PC-9 (cell line): ENCODE results near the gene RSF1. TPM values are rescaled to one million over a fixed set of nuclear protein-coding genes. Genes with fewer than 3 reads are reported as not detected.

Experiments
- BruUV-seq: library from RNA; stranded (reverse); fragments of 400-500 nt; replicated peaks from 2 replicates; lab custom pipeline; 2021; lab: Mats Ljungman, UMichigan
- CTCF ChIA-PET: fragments of 300-600 bp; sonication (Branson Sonifier 250); formaldehyde crosslinking; loops from one replicate; lab custom pipeline; 2022; ENCODE audit warnings: antibody characterized with exemption; lab: Charles Lee
- POLR2A ChIA-PET: fragments of 300-600 bp; sonication (Branson Sonifier 250); formaldehyde crosslinking; loops from one replicate; lab custom pipeline; 2022; ENCODE audit warnings: antibody characterized with exemption; ENCODE audit not compliant: unreplicated experiment; lab: Charles Lee
- DNase-seq, 2 experiments: peaks; one replicate each; pipeline versions ENCODE4 v3.0.0 to v3.0.0-alpha.2; 2015 to 2022; ENCODE audit warnings: mixed read lengths in 1 of 2
- H2AFZ ChIP-seq: fragments of 200-600 bp; sonication (generic); 2 replicates; pipeline ENCODE4 v1.8.1; 2017; ENCODE audit warnings: antibody characterized with exemption
- H3F3A ChIP-seq: fragments of 200-600 bp; sonication (generic); 2 replicates; pipeline ENCODE4 v1.8.1; 2017; ENCODE audit warnings: antibody characterized with exemption, mild to moderate bottlenecking, low read depth; ENCODE audit not compliant: insufficient read depth
- H3K27ac ChIP-seq: fragments of 200-600 bp; sonication (generic); 2 replicates; pipeline ENCODE4 v1.6.1; 2016; ENCODE audit warnings: mixed run types
- H3K27me3 ChIP-seq: fragments of 200-600 bp; sonication (generic); 2 replicates; pipeline ENCODE4 v1.6.1; 2016; ENCODE audit warnings: low read depth, mixed run types; ENCODE audit not compliant: insufficient read depth
- H3K36me3 ChIP-seq: fragments of 200-600 bp; sonication (generic); 2 replicates; pipeline ENCODE4 v1.6.1; 2016; ENCODE audit warnings: low read depth, mixed run types
- H3K4me1 ChIP-seq: fragments of 200-600 bp; sonication (generic); replicated peaks from 2 replicates; pipeline ENCODE4 v1.6.1; 2016; ENCODE audit warnings: mixed run types; ENCODE audit not compliant: insufficient read depth
- H3K4me2 ChIP-seq: fragments of 200-600 bp; sonication (generic); 2 replicates; pipeline ENCODE4 v1.6.1; 2017; ENCODE audit warnings: mixed run types
- H3K4me3 ChIP-seq: fragments of 200-600 bp; sonication (generic); 2 replicates; pipeline ENCODE4 v1.6.1; 2016; ENCODE audit warnings: mixed run types
- H3K79me2 ChIP-seq: fragments of 200-600 bp; sonication (generic); 2 replicates; pipeline ENCODE4 v1.6.1; 2017; ENCODE audit warnings: low read depth, mixed run types
- H3K9me2 ChIP-seq: fragments of 200-600 bp; sonication (generic); 2 replicates; pipeline ENCODE4 v1.8.1; 2017; ENCODE audit warnings: mild to moderate bottlenecking; ENCODE audit not compliant: insufficient read depth
- H3K9me3 ChIP-seq: fragments of 200-600 bp; sonication (generic); 2 replicates; pipeline ENCODE4 v1.8.1; 2016; ENCODE audit warnings: low read depth; ENCODE audit not compliant: insufficient read depth
- H4K20me1 ChIP-seq: fragments of 200-600 bp; sonication (generic); 2 replicates; pipeline ENCODE4 v1.8.1; 2017; ENCODE audit not compliant: insufficient read depth
- EZH2 ChIP-seq: fragments of 200-600 bp; sonication (generic); IDR thresholded peaks from 2 replicates; pipeline ENCODE4 v1.8.0; 2017; ENCODE audit warnings: antibody characterized with exemption, low read depth
- intact Hi-C: fragments of 100-400 bp; cut with micrococcal nuclease; formaldehyde crosslinking; loops from one replicate; pipeline ENCODE4 v1.10.0; 2022; ENCODE audit not compliant: unreplicated experiment
- total RNA-seq: library from RNA; stranded (reverse); gene quantifications from 2 replicates; pipeline ENCODE4 v1.2.3, GENCODE V29; 2021
- TF ChIP-seq, protein P1 (sequence below): fragments of 200-600 bp; sonication (generic); conservative IDR thresholded peaks from 2 replicates; pipeline ENCODE4 v1.6.1; 2017; ENCODE audit warnings: mixed run types, antibody characterized with exemption, mild to moderate bottlenecking, moderate library complexity

RSF1 gene
- total RNA-seq, 1 experiment from 2014 or later = 110 TPM

DNA sequence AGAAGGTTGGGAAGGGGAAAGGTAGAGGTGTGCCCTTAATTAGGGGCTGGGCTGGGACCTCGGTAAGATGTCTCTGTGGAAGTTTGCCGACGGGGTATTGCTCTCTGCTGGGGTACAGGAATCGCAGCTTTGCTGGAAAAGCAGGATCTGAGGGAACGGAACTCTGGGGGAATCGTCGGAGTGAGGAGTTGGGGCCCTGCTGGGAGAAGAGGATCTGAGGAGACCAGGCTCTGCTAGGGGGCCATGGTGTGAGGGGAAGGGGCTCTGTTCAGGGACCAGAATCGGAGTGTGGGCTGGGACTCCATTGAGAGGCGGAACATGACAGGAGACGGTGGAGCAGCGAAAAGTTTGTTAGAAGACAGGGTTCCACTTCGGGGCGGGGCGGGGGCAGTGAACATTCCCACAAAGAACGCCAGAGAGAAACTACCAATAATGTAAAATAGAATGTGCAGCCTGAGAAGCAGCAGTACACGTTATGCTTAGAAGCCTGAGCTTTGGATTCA, 878 bp upstream of the RSF1 start:
- no peak for DNase-seq
- CTCF ChIA-PET = interaction anchor here (1.0 kb wide), 1 partner anchor 173 kb away, joined by 3 read pairs; the partner anchor contains the start of gene INTS4
- peaks cover 14% of the 10 kb centered on the region for H3F3A ChIP-seq
- H3K36me3 ChIP-seq = peaks cover 19% of the 10 kb centered on the region
- no peaks in the 10 kb centered on the region for H3K27me3 ChIP-seq
- H3K9me3 ChIP-seq = no peaks in the 10 kb centered on the region
- no peaks in the 10 kb centered on the region for H3K9me2 ChIP-seq
- TF ChIP-seq EZH2 = no peak
- intact Hi-C loops = loop anchor here (1.0 to 5.0 kb wide), 4 partner anchors 173 to 741 kb away; partner anchors contain the start of genes CLNS1A, INTS4, KCTD21 and USP35
- POLR2A ChIA-PET = interaction anchor here (0.6 kb wide), 1 partner anchor 218 kb away, joined by 3 read pairs; no protein-coding TSS in a partner anchor
- peaks cover 38% of the 10 kb centered on the region for H3K4me1 ChIP-seq
- H3K27ac ChIP-seq = 0 out of 2 replicates have a peak overlapping the region, but pooled peaks have one; percentile 5
- peak overlapping the region; percentile 95 for H3K4me2 ChIP-seq
- H2AFZ ChIP-seq = peak overlapping the region; percentile 97
- no TSS peak for BruUV-seq
- peaks cover 40% of the 10 kb centered on the region for H3K79me2 ChIP-seq
- peaks cover 29% of the 10 kb centered on the region for H4K20me1 ChIP-seq
- H3K4me3 ChIP-seq = peak overlapping the region; percentile 89

DNA sequence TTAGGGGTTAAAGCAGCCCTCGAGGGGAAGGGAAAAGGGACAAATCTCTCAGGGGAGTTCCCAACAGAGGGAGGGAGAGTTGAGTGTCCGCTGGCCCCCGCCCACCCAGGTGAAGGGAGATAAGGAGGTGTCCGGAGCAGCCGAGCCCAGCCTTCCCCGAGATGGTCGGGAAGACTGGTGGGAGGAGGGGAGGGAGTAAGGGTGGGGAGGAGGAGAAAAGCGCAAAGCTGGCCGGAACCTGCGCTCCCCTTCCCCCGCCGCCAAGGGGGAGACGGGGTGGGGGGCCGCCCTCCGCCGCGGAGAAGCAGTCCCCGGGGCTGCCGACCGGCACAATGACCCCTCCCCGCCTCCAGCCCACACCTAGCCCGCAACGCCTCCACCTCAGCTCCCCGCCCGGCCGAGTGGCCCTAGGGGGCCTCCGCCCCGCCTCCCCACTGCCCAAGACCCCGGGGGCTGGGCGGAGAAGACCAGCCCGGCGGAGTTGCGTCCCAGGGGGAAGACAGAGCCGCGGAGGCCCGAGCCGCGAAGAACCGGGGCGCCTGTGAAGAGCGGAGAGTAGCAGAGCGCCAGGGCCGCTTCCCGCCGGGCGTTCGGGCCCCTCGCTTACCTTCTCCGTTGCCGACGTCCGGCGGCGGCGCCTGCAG, 479 bp downstream of the RSF1 start:
- H3F3A ChIP-seq = peaks cover 14% of the 10 kb centered on the region
- TF ChIP-seq, protein P1, sequence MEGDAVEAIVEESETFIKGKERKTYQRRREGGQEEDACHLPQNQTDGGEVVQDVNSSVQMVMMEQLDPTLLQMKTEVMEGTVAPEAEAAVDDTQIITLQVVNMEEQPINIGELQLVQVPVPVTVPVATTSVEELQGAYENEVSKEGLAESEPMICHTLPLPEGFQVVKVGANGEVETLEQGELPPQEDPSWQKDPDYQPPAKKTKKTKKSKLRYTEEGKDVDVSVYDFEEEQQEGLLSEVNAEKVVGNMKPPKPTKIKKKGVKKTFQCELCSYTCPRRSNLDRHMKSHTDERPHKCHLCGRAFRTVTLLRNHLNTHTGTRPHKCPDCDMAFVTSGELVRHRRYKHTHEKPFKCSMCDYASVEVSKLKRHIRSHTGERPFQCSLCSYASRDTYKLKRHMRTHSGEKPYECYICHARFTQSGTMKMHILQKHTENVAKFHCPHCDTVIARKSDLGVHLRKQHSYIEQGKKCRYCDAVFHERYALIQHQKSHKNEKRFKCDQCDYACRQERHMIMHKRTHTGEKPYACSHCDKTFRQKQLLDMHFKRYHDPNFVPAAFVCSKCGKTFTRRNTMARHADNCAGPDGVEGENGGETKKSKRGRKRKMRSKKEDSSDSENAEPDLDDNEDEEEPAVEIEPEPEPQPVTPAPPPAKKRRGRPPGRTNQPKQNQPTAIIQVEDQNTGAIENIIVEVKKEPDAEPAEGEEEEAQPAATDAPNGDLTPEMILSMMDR = no peak
- TF ChIP-seq EZH2 = no peak
- peaks cover 38% of the 10 kb centered on the region for H3K4me1 ChIP-seq
- peak overlapping the region; percentile 99 for H3K4me2 ChIP-seq
- TSS peak; percentile 23 for BruUV-seq
- H2AFZ ChIP-seq = peak overlapping the region; percentile 95
- peaks cover 41% of the 10 kb centered on the region for H4K20me1 ChIP-seq
- H3K9me3 ChIP-seq = peaks cover 6% of the 10 kb centered on the region; the same call in 1 of the 2 replicates
- peak overlapping the region; percentile 89 for H3K4me3 ChIP-seq
- H3K36me3 ChIP-seq = peaks cover 28% of the 10 kb centered on the region
- no peaks in the 10 kb centered on the region for H3K9me2 ChIP-seq
- ChIA-PET POLR2A (interaction anchor here (0.7 kb wide), 1 partner anchor 800 kb away, joined by 3 read pairs; no protein-coding TSS in a partner anchor), CTCF (interaction anchor here (1.5 kb wide), 1 partner anchor 175 kb away, joined by 5 read pairs; no protein-coding TSS in a partner anchor)
- DNase-seq = peak; percentile 61 to 70
- intact Hi-C loops = loop anchor here (1.0 to 5.0 kb wide), 4 partner anchors 183 to 742 kb away; partner anchors contain the start of genes CLNS1A, KCTD21 and USP35
- no peaks in the 10 kb centered on the region for H3K27me3 ChIP-seq
- H3K27ac ChIP-seq = peak overlapping the region; percentile 55
- peaks cover 54% of the 10 kb centered on the region for H3K79me2 ChIP-seq

DNA sequence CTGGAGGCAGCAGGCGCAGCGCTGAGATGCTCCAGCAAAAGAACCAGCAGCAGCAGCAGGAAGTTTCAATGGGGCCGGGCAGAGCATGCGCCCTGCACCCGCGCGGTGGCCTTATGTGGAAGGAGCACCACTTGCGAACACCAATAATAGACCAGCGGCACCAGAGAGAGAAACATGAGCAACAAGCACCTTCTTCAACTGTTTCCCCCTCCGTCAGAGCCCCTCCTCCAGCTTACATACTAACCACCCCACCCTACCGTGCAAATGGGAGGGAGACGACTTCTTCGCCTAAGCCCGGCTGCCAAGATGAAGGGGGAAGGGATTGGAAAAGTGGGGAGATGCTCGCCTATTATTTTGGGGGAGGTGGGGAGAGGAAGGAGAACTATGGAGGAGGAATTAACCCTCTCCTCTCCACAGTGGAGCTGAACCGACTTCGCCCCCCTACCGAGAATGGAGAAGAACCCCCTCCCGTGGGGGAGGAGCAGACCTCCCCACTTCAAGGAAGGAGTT, 1.1 kb downstream of the RSF1 start:
- peaks cover 14% of the 10 kb centered on the region for H3F3A ChIP-seq
- H3K27me3 ChIP-seq = no peaks in the 10 kb centered on the region
- peak; percentile 84 to 85 for DNase-seq
- ChIA-PET POLR2A (interaction anchor here (0.6 to 0.7 kb wide), 3 partner anchors 59 to 800 kb away, joined by 3 to 8 read pairs (median 4); no protein-coding TSS in a partner anchor), CTCF (interaction anchor here (0.6 to 1.5 kb wide), 2 partner anchors 13 to 176 kb away, joined by 3 to 5 read pairs; no protein-coding TSS in a partner anchor)
- H3K36me3 ChIP-seq = peaks cover 34% of the 10 kb centered on the region
- peaks cover 46% of the 10 kb centered on the region for H4K20me1 ChIP-seq
- peak overlapping the region; percentile 99 for H3K4me2 ChIP-seq
- intact Hi-C loops = no loop called here
- H3K4me1 ChIP-seq = peaks cover 38% of the 10 kb centered on the region
- TF ChIP-seq EZH2 = no peak
- TF ChIP-seq, protein P1 = no peak
- H3K79me2 ChIP-seq = peaks cover 59% of the 10 kb centered on the region
- peak overlapping the region; percentile 95 for H2AFZ ChIP-seq
- peaks cover 12% of the 10 kb centered on the region; the same call in 1 of the 2 replicates for H3K9me3 ChIP-seq
- peak overlapping the region; percentile 89 for H3K4me3 ChIP-seq
- H3K9me2 ChIP-seq = no peaks in the 10 kb centered on the region
- BruUV-seq = no TSS peak
- peak overlapping the region; percentile 55 for H3K27ac ChIP-seq
